HG03571 (cell line): ENCODE results near the gene DNAI1.

Experiments
- ATAC-seq: cut with Tn5 transposase; IDR thresholded peaks from one replicate; pipeline ENCODE4 v1.9.1; 2021; ENCODE audit not compliant: unreplicated experiment

Gene DNAI1

GRCh38 chr9:34510497-34511468, 52.2 kb downstream of the DNAI1 start:
- no peak for ATAC-seq

- ATAC-seq = no peak
These were observed 53.8 kb downstream of the DNAI1 start for GRCh38 chr9:34512131-34513078.

- no peak for ATAC-seq
These were observed 55.1 kb downstream of the DNAI1 start for GRCh38 chr9:34513567-34514214.

- no peak for ATAC-seq
These were observed 55.8 kb downstream of the DNAI1 start for GRCh38 chr9:34514401-34514800.

GRCh38 chr9:34514816-34515215, 56.2 kb downstream of the DNAI1 start:
- no peak for ATAC-seq

- no peak for ATAC-seq
These were observed 57.4 kb downstream of the DNAI1 start for GRCh38 chr9:34515959-34516358.

GRCh38 chr9:34517185-34517584, 58.6 kb downstream of the DNAI1 start:
- no peak for ATAC-seq

GRCh38 chr9:34518110-34518616, 59.6 kb downstream of the DNAI1 start:
- ATAC-seq = no peak

GRCh38 chr9:34518896-34519295, 60.3 kb downstream of the DNAI1 start:
- ATAC-seq = no peak

GRCh38 chr9:34519321-34520020, 60.9 kb downstream of the DNAI1 start:
- ATAC-seq = no peak

- no peak for ATAC-seq
These were observed 61.5 kb downstream of the DNAI1 start for GRCh38 chr9:34520096-34520495.

GRCh38 chr9:34520505-34521385, 62.1 kb downstream of the DNAI1 start:
- ATAC-seq = no peak

GRCh38 chr9:34521406-34522045, 62.9 kb downstream of the DNAI1 start:
- ATAC-seq = no peak

- ATAC-seq = no peak
These were observed 63.7 kb downstream of the DNAI1 start for GRCh38 chr9:34522091-34522887.

GRCh38 chr9:34522971-34523797, 64.6 kb downstream of the DNAI1 start, which contains the start of gene ENHO:
ENHO (minus strand) TSS chr9:34522990; CDS start chr9:34521695, 1,295 bp downstream.
- ATAC-seq = peak; percentile 80

- no peak for ATAC-seq
These were observed 65.7 kb downstream of the DNAI1 start for GRCh38 chr9:34524349-34524748.

GRCh38 chr9:34526026-34526425, 67.4 kb downstream of the DNAI1 start:
- ATAC-seq = no peak
